TTC549 (cell line): ENCODE measurements around the gene SMIM43.
A peak's percentile ranks its signal among the peaks of the same experiment; 100 is the strongest.
"Not testable (repeated sequence)": the region's sequence is repeated elsewhere in the genome, so short reads cannot be mapped to it uniquely, and the experiment has no call there.

Experiments used
- FAIRE-seq: peaks from 2 replicates; lab custom pipeline; 2012; peaks lifted over from hg19 to GRCh38; lab: Jason Lieb, UNC

The SMIM43 gene

GRCh38 chr4:121778991-121779628, 14.1 kb upstream of the SMIM43 start:
- FAIRE-seq = no peak

- no peak for FAIRE-seq
These were observed 12.7 kb upstream of the SMIM43 start for GRCh38 chr4:121777625-121778024.

- no peak for FAIRE-seq
These were observed 11.8 kb upstream of the SMIM43 start for GRCh38 chr4:121776610-121777401.

GRCh38 chr4:121773883-121774282, 8.9 kb upstream of the SMIM43 start:
- FAIRE-seq = no peak

- FAIRE-seq = no peak
These were observed 6.9 kb upstream of the SMIM43 start for GRCh38 chr4:121771869-121772268.

GRCh38 chr4:121769341-121769740, 4.4 kb upstream of the SMIM43 start:
- FAIRE-seq = no peak

GRCh38 chr4:121767166-121767565, 2.2 kb upstream of the SMIM43 start:
- FAIRE-seq = no peak

- FAIRE-seq = no peak
These were observed 1.1 kb upstream of the SMIM43 start for GRCh38 chr4:121765971-121766538.

- no peak for FAIRE-seq
These were observed 373 bp upstream of the SMIM43 start for GRCh38 chr4:121765368-121765705.

GRCh38 chr4:121764303-121764701, 662 bp downstream of the SMIM43 start:
- no peak for FAIRE-seq

GRCh38 chr4:121760205-121760604, 4.8 kb downstream of the SMIM43 start:
- no peak for FAIRE-seq

- no peak for FAIRE-seq
These were observed 5.9 kb downstream of the SMIM43 start for GRCh38 chr4:121758925-121759568.

GRCh38 chr4:121752142-121752541, 12.8 kb downstream of the SMIM43 start:
- not testable (repeated sequence) for FAIRE-seq

GRCh38 chr4:121749225-121749624, 15.7 kb downstream of the SMIM43 start:
- FAIRE-seq = no peak

- no peak for FAIRE-seq
These were observed 22.2 kb downstream of the SMIM43 start for GRCh38 chr4:121742794-121743193.

GRCh38 chr4:121741751-121742150, 23.2 kb downstream of the SMIM43 start:
- FAIRE-seq = no peak

GRCh38 chr4:121740796-121741409, 24.1 kb downstream of the SMIM43 start:
- no peak for FAIRE-seq

- FAIRE-seq = no peak
These were observed 25.4 kb downstream of the SMIM43 start for GRCh38 chr4:121739575-121739974.

GRCh38 chr4:121738780-121739535, 26.0 kb downstream of the SMIM43 start:
- no peak for FAIRE-seq

- FAIRE-seq = no peak
These were observed 27.0 kb downstream of the SMIM43 start for GRCh38 chr4:121737846-121738554.

GRCh38 chr4:121736735-121737351, 28.1 kb downstream of the SMIM43 start:
- peak; percentile 79 for FAIRE-seq
